ENCODE data around the gene FOSL2. TPM values are rescaled to one million over a fixed set of nuclear protein-coding genes. Genes with fewer than 3 reads are reported as not detected.

Gene FOSL2
- total RNA-seq, 1 donor from 2014 or later: 2.7 TPM

GRCh38 chr2:28457237-28457636, 64.6 kb downstream of the FOSL2 start:
- ChIA-PET POLR2A (no interaction called here), CTCF (no interaction called here)
- H3K4me3 Mint-ChIP-seq: no peak overlapping the region
- peaks cover 9% of the 10 kb centered on the region for H3K27me3 Mint-ChIP-seq
- H3K27ac Mint-ChIP-seq: no peak overlapping the region
- H3K4me1 Mint-ChIP-seq: no peaks in the 10 kb centered on the region
- H3K36me3 Mint-ChIP-seq (ENCODE audit: low read depth): no peaks in the 10 kb centered on the region
- TF ChIP-seq CTCF (IDR thresholded peaks at IDR 0.05): no peak
- intact Hi-C loops (cut with micrococcal nuclease): no loop called here
- DNase-seq (no peak), ATAC-seq (ENCODE audit: low read depth) (no peak)
- peaks cover 3% of the 10 kb centered on the region for H3K9me3 Mint-ChIP-seq

- CTCF ChIA-PET: interaction anchor here (0.6 kb wide), 1 partner anchor 685 kb away, joined by 3 read pairs; no protein-coding TSS in a partner anchor
- POLR2A ChIA-PET: interaction anchor here (0.6 kb wide), 1 partner anchor 18 kb away, joined by 15 read pairs; no protein-coding TSS in a partner anchor
- intact Hi-C loops (cut with micrococcal nuclease): no loop called here
- peaks cover 20% of the 10 kb centered on the region for H3K27me3 Mint-ChIP-seq
- ATAC-seq (ENCODE audit: low read depth) (no peak), DNase-seq (no peak)
- no peak overlapping the region for H3K27ac Mint-ChIP-seq
- H3K4me1 Mint-ChIP-seq: no peaks in the 10 kb centered on the region
- no peak for TF ChIP-seq CTCF (IDR thresholded peaks at IDR 0.05)
- no peaks in the 10 kb centered on the region for H3K36me3 Mint-ChIP-seq (ENCODE audit: low read depth)
- H3K9me3 Mint-ChIP-seq: peaks cover 10% of the 10 kb centered on the region
- no peak overlapping the region for H3K4me3 Mint-ChIP-seq
Observed at GRCh38 chr2:28461056-28461455, 68.4 kb downstream of the FOSL2 start.

GRCh38 chr2:28462122-28462521, 69.5 kb downstream of the FOSL2 start:
- CTCF ChIA-PET: no interaction called here
- ATAC-seq (ENCODE audit: low read depth): no peak
- no peak overlapping the region for H3K4me3 Mint-ChIP-seq

GRCh38 chr2:28463211-28463816, 70.7 kb downstream of the FOSL2 start:
- DNase-seq: no peak
- CTCF ChIA-PET: no interaction called here
- Mint-ChIP-seq H3K36me3 (ENCODE audit: low read depth) (no peaks in the 10 kb centered on the region), H3K4me3 (no peak overlapping the region), H3K27ac (no peak overlapping the region), H3K4me1 (no peaks in the 10 kb centered on the region), H3K9me3 (peaks cover 10% of the 10 kb centered on the region), H3K27me3 (peaks cover 23% of the 10 kb centered on the region)
- intact Hi-C loops (cut with micrococcal nuclease): no loop called here
- POLR2A ChIA-PET: no interaction called here
- ATAC-seq (ENCODE audit: low read depth): no peak
- no peak for TF ChIP-seq CTCF (IDR thresholded peaks at IDR 0.05)

More at GRCh38 chr2:28462122-28462521, 69.5 kb downstream of the FOSL2 start:
- Mint-ChIP-seq H3K9me3 (peaks cover 10% of the 10 kb centered on the region), H3K27ac (no peak overlapping the region), H3K36me3 (ENCODE audit: low read depth) (no peaks in the 10 kb centered on the region), H3K27me3 (peaks cover 20% of the 10 kb centered on the region), H3K4me1 (no peaks in the 10 kb centered on the region)
- intact Hi-C loops (cut with micrococcal nuclease): no loop called here
- TF ChIP-seq CTCF (IDR thresholded peaks at IDR 0.05): no peak
- POLR2A ChIA-PET: no interaction called here
- DNase-seq: no peak

- CTCF ChIA-PET: no interaction called here
- H3K27ac Mint-ChIP-seq: no peak overlapping the region
Observed at GRCh38 chr2:28463893-28464292, 71.2 kb downstream of the FOSL2 start.

More at GRCh38 chr2:28463893-28464292, 71.2 kb downstream of the FOSL2 start:
- POLR2A ChIA-PET: no interaction called here
- Mint-ChIP-seq H3K4me3 (no peak overlapping the region), H3K36me3 (ENCODE audit: low read depth) (no peaks in the 10 kb centered on the region), H3K27me3 (peaks cover 23% of the 10 kb centered on the region), H3K4me1 (no peaks in the 10 kb centered on the region), H3K9me3 (peaks cover 10% of the 10 kb centered on the region)
- ATAC-seq (ENCODE audit: low read depth) (no peak), DNase-seq (no peak)
- intact Hi-C loops (cut with micrococcal nuclease): no loop called here
- TF ChIP-seq CTCF (IDR thresholded peaks at IDR 0.05): no peak

Measured in activated B cell treated with CpG ODN at 0.5 μM for 24 hours (primary cell).